ENCODE results near the gene SACM1L. TPM values are rescaled to one million over a fixed set of nuclear protein-coding genes. Genes with fewer than 3 reads are reported as not detected.

The SACM1L gene
- total RNA-seq, 1 donor = 28.6 TPM

- Histone ChIP-seq H3K27ac (ENCODE audit: low read depth, low read length) (peak overlapping the region; percentile 99), H2AFZ (ENCODE audit: low read length) (no peak overlapping the region), H3K4me1 (ENCODE audit: insufficient read depth, low read length) (peaks cover 50% of the 10 kb centered on the region), H4K20me1 (ENCODE audit: insufficient read depth, low read length) (no peaks in the 10 kb centered on the region), H3K4me2 (ENCODE audit: insufficient read depth, low read length) (no peak overlapping the region), H3K79me2 (ENCODE audit: insufficient read depth, low read length) (peaks cover 68% of the 10 kb centered on the region), H3K27me3 (ENCODE audit: insufficient read depth, low read length) (no peaks in the 10 kb centered on the region), H3K36me3 (ENCODE audit: insufficient read depth, low read length) (peaks cover 8% of the 10 kb centered on the region), H3K4me3 (ENCODE audit: insufficient read depth, low read length) (no peak overlapping the region), H3K9me3 (ENCODE audit: low read depth, low read length) (no peaks in the 10 kb centered on the region)
- DNase-seq (ENCODE audit: insufficient read length, low spot score, missing footprints) = no peak
- no peak for TF ChIP-seq CTCF (IDR thresholded peaks at IDR 0.05; ENCODE audit: extremely low read depth, low read depth, low read length)
Observed at GRCh38 chr3:45641756-45642155, 47.4 kb upstream of the SACM1L start.

GRCh38 chr3:45642731-45643152, 46.5 kb upstream of the SACM1L start:
- Histone ChIP-seq H2AFZ (ENCODE audit: low read length) (no peak overlapping the region), H4K20me1 (ENCODE audit: insufficient read depth, low read length) (no peaks in the 10 kb centered on the region), H3K4me3 (ENCODE audit: insufficient read depth, low read length) (no peak overlapping the region), H3K36me3 (ENCODE audit: insufficient read depth, low read length) (peaks cover 8% of the 10 kb centered on the region), H3K4me1 (ENCODE audit: insufficient read depth, low read length) (peaks cover 60% of the 10 kb centered on the region), H3K4me2 (ENCODE audit: insufficient read depth, low read length) (peak overlapping the region; percentile 11), H3K27me3 (ENCODE audit: insufficient read depth, low read length) (no peaks in the 10 kb centered on the region), H3K79me2 (ENCODE audit: insufficient read depth, low read length) (peaks cover 70% of the 10 kb centered on the region), H3K9me3 (ENCODE audit: low read depth, low read length) (no peaks in the 10 kb centered on the region), H3K27ac (ENCODE audit: low read depth, low read length) (peak overlapping the region; percentile 99)
- no peak for TF ChIP-seq CTCF (IDR thresholded peaks at IDR 0.05; ENCODE audit: extremely low read depth, low read depth, low read length)
- no peak for DNase-seq (ENCODE audit: insufficient read length, low spot score, missing footprints)

- peaks cover 72% of the 10 kb centered on the region for H3K79me2 ChIP-seq (ENCODE audit: insufficient read depth, low read length)
- peak overlapping the region; percentile 99 for H3K27ac ChIP-seq (ENCODE audit: low read depth, low read length)
- peak overlapping the region; percentile 41 for H3K4me3 ChIP-seq (ENCODE audit: insufficient read depth, low read length)
- peaks cover 62% of the 10 kb centered on the region for H3K4me1 ChIP-seq (ENCODE audit: insufficient read depth, low read length)
- H3K4me2 ChIP-seq (ENCODE audit: insufficient read depth, low read length) = peak overlapping the region; percentile 67
- TF ChIP-seq CTCF (IDR thresholded peaks at IDR 0.05; ENCODE audit: extremely low read depth, low read depth, low read length) = no peak
- no peaks in the 10 kb centered on the region for H4K20me1 ChIP-seq (ENCODE audit: insufficient read depth, low read length)
- DNase-seq (ENCODE audit: insufficient read length, low spot score, missing footprints) = peak; percentile 87
- no peaks in the 10 kb centered on the region for H3K27me3 ChIP-seq (ENCODE audit: insufficient read depth, low read length)
- H2AFZ ChIP-seq (ENCODE audit: low read length) = no peak overlapping the region
- H3K36me3 ChIP-seq (ENCODE audit: insufficient read depth, low read length) = peaks cover 8% of the 10 kb centered on the region
- no peaks in the 10 kb centered on the region for H3K9me3 ChIP-seq (ENCODE audit: low read depth, low read length)
Observed at GRCh38 chr3:45644063-45644790, 45.0 kb upstream of the SACM1L start.

GRCh38 chr3:45644791-45645201, 44.4 kb upstream of the SACM1L start:
- Histone ChIP-seq H3K4me3 (ENCODE audit: insufficient read depth, low read length) (peak overlapping the region; percentile 38), H3K27me3 (ENCODE audit: insufficient read depth, low read length) (no peaks in the 10 kb centered on the region), H3K27ac (ENCODE audit: low read depth, low read length) (peak overlapping the region; percentile 99), H3K9me3 (ENCODE audit: low read depth, low read length) (no peaks in the 10 kb centered on the region), H2AFZ (ENCODE audit: low read length) (no peak overlapping the region), H4K20me1 (ENCODE audit: insufficient read depth, low read length) (no peaks in the 10 kb centered on the region), H3K4me1 (ENCODE audit: insufficient read depth, low read length) (peaks cover 62% of the 10 kb centered on the region), H3K79me2 (ENCODE audit: insufficient read depth, low read length) (peaks cover 67% of the 10 kb centered on the region), H3K36me3 (ENCODE audit: insufficient read depth, low read length) (peaks cover 8% of the 10 kb centered on the region), H3K4me2 (ENCODE audit: insufficient read depth, low read length) (peak overlapping the region; percentile 67)
- DNase-seq (ENCODE audit: insufficient read length, low spot score, missing footprints) = peak; percentile 95
- no peak for TF ChIP-seq CTCF (IDR thresholded peaks at IDR 0.05; ENCODE audit: extremely low read depth, low read depth, low read length)

Data from osteoblast (primary cell).